ENCODE results near the gene APOBEC4.

DNA sequence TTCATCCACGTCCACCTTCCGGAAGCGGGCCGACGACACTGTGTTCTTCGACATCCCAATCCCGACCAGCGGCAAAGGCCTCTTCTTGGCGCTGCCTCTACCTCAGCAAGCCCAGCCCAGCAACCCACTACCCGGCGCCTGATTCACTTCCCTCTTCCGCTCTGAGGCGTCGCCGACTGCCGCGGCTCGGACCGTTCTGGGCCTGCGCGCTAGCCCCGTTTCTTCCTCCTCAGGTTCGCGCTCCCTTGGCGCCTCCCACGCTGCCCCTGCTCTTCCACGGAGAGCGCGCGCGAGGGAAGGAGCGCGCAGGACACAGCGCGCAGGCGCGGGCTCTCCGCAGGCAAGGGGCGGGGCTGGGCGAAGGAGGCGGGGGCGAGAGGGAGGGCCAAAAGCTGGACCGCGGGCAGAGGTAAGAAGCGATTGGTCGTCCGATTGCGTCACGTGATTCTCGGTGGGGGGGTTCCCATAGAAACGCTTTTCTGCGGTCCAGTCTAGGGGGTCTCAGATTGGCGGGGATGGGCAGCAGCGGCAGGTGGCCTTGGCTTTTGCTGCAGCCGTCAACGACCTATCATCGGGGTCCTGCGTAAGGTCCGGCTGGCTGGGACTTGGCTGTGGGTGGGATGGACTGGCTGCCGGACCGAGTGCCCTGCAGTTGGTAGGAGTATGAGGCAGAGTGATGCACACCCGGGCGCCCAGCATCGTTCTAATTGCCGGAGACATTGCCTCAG, 17.3 kb downstream of the APOBEC4 start, which contains the start of gene ARPC5:
- TF ChIP-seq EZH2 (IDR thresholded peaks at IDR 0.05; ENCODE audit: insufficient read depth, poor library complexity, severe bottlenecking) (no peak), EZH2phosphoT487 (IDR thresholded peaks at IDR 0.05; ENCODE audit: insufficient read depth, low read depth) (no peak)
